MM.1S (cell line): Measurements from ENCODE around the gene P3H2.
"Not testable (repeated sequence)": the region's sequence is repeated elsewhere in the genome, so short reads cannot be mapped to it uniquely, and the experiment has no call there.

Experiments
- DNase-seq: peaks from one replicate; pipeline ENCODE4 v3.0.0-alpha.2; 2015
- H2AFZ ChIP-seq: fragments of 300-600 bp; sonication (generic); 2 replicates; pipeline ENCODE4 v1.6.0; 2016; ENCODE audit warnings: antibody characterized with exemption, low read length
- H3F3A ChIP-seq: fragments of 300-600 bp; sonication (generic); 2 replicates; pipeline ENCODE4 v1.6.1; 2016; ENCODE audit warnings: mild to moderate bottlenecking, antibody characterized with exemption, low read length, moderate library complexity, mixed read lengths; ENCODE audit not compliant: insufficient read depth
- H3K27ac ChIP-seq: fragments of 300-600 bp; sonication (generic); 2 replicates; pipeline ENCODE4 v1.5.1; 2016; ENCODE audit warnings: mild to moderate bottlenecking, low read length
- H3K27me3 ChIP-seq: fragments of 300-600 bp; sonication (generic); replicated peaks from 2 replicates; pipeline ENCODE4 v1.6.0; 2016; ENCODE audit warnings: low read length; ENCODE audit not compliant: insufficient read depth
- H3K36me3 ChIP-seq: fragments of 300-600 bp; sonication (generic); replicated peaks from 2 replicates; pipeline ENCODE4 v1.6.1; 2016; ENCODE audit warnings: mild to moderate bottlenecking, low read length, mixed read lengths; ENCODE audit not compliant: insufficient read depth
- H3K4me1 ChIP-seq: fragments of 300-600 bp; sonication (generic); 2 replicates; pipeline ENCODE4 v1.6.1; 2016; ENCODE audit warnings: low read length, mixed read lengths
- H3K4me2 ChIP-seq: fragments of 300-600 bp; sonication (generic); 2 replicates; pipeline ENCODE4 v1.6.0; 2016; ENCODE audit warnings: low read depth, low read length
- H3K4me3 ChIP-seq: fragments of 300-600 bp; sonication (generic); 2 replicates; pipeline ENCODE4 v1.5.1; 2016; ENCODE audit warnings: low read length, mixed read lengths
- H3K79me2 ChIP-seq: fragments of 300-600 bp; sonication (generic); 2 replicates; pipeline ENCODE4 v1.6.1; 2016; ENCODE audit warnings: mixed run types, low read length, mixed read lengths
- H3K9ac ChIP-seq: fragments of 300-600 bp; sonication (generic); 2 replicates; pipeline ENCODE4 v1.6.1; 2016; ENCODE audit warnings: low read length, mixed read lengths
- H3K9me2 ChIP-seq: fragments of 300-600 bp; sonication (generic); replicated peaks from 2 replicates; pipeline ENCODE4 v1.6.1; 2016; ENCODE audit warnings: mild to moderate bottlenecking, low read length, mixed read lengths; ENCODE audit not compliant: insufficient read depth
- H3K9me3 ChIP-seq: fragments of 300-600 bp; sonication (generic); replicated peaks from 2 replicates; pipeline ENCODE4 v1.6.1; 2016; ENCODE audit warnings: mild to moderate bottlenecking, low read length, mixed read lengths; ENCODE audit not compliant: insufficient read depth
- H4K20me1 ChIP-seq: fragments of 300-600 bp; sonication (generic); 2 replicates; pipeline ENCODE4 v1.6.1; 2016; ENCODE audit warnings: mild to moderate bottlenecking, low read length, moderate library complexity, mixed read lengths; ENCODE audit not compliant: insufficient read depth
- CTCF ChIP-seq: fragments of 300-600 bp; sonication (generic); IDR thresholded peaks from 2 replicates; pipeline ENCODE4 v1.5.1; 2016; ENCODE audit warnings: antibody characterized with exemption, low read length, mixed read lengths
- EZH2 ChIP-seq: fragments of 300-600 bp; sonication (generic); optimal IDR thresholded peaks from 2 replicates; pipeline ENCODE3; 2017; ENCODE audit warnings: low read depth, mild to moderate bottlenecking, antibody characterized with exemption, low read length, mixed read lengths
- EZH2phosphoT487 ChIP-seq: fragments of 300-600 bp; sonication (generic); IDR thresholded peaks from 2 replicates; pipeline ENCODE4 v1.6.1; 2018; ENCODE audit warnings: antibody characterized with exemption, low read length

Gene P3H2

GRCh38 chr3:190167936-190168680, 47.4 kb upstream of the P3H2 start:
- Histone ChIP-seq H3K4me2 (no peak overlapping the region), H4K20me1 (no peaks in the 10 kb centered on the region), H3K79me2 (no peaks in the 10 kb centered on the region), H3K9me3 (no peaks in the 10 kb centered on the region), H3K27ac (no peak overlapping the region), H3K4me1 (peaks cover 10% of the 10 kb centered on the region), H3K9ac (no peak overlapping the region), H3K9me2 (no peaks in the 10 kb centered on the region), H3K36me3 (no peaks in the 10 kb centered on the region), H2AFZ (no peak overlapping the region), H3F3A (peaks cover 8% of the 10 kb centered on the region), H3K4me3 (no peak overlapping the region), H3K27me3 (no peaks in the 10 kb centered on the region)
- DNase-seq: no peak
- TF ChIP-seq CTCF: no peak
- TF ChIP-seq EZH2: no peak
- no peak for TF ChIP-seq EZH2phosphoT487

- H3K9ac ChIP-seq: no peak overlapping the region
- no peak for DNase-seq
- H3K27me3 ChIP-seq: no peaks in the 10 kb centered on the region
- H3K79me2 ChIP-seq: no peaks in the 10 kb centered on the region
- H4K20me1 ChIP-seq: no peaks in the 10 kb centered on the region
- TF ChIP-seq EZH2phosphoT487 (no peak), EZH2 (no peak), CTCF (no peak)
- H3K4me1 ChIP-seq: peaks cover 10% of the 10 kb centered on the region
- no peaks in the 10 kb centered on the region for H3K9me3 ChIP-seq
- no peaks in the 10 kb centered on the region for H3K36me3 ChIP-seq
- H3K27ac ChIP-seq: no peak overlapping the region
- H2AFZ ChIP-seq: no peak overlapping the region
- H3F3A ChIP-seq: peaks cover 8% of the 10 kb centered on the region
- no peak overlapping the region for H3K4me3 ChIP-seq
- no peaks in the 10 kb centered on the region for H3K9me2 ChIP-seq
- no peak overlapping the region for H3K4me2 ChIP-seq
Measured at GRCh38 chr3:190166948-190167347, 46.3 kb upstream of the P3H2 start.

GRCh38 chr3:190165253-190165652, 44.6 kb upstream of the P3H2 start:
- no peak for DNase-seq
- Histone ChIP-seq H3K4me3 (no peak overlapping the region), H3K27ac (no peak overlapping the region), H3K36me3 (no peaks in the 10 kb centered on the region), H3K9me2 (no peaks in the 10 kb centered on the region), H3K4me1 (peaks cover 10% of the 10 kb centered on the region), H3K9me3 (no peaks in the 10 kb centered on the region), H3K27me3 (no peaks in the 10 kb centered on the region), H3F3A (peaks cover 8% of the 10 kb centered on the region), H4K20me1 (no peaks in the 10 kb centered on the region), H3K9ac (no peak overlapping the region), H3K79me2 (no peaks in the 10 kb centered on the region), H3K4me2 (no peak overlapping the region), H2AFZ (no peak overlapping the region)
- TF ChIP-seq CTCF (no peak), EZH2phosphoT487 (no peak), EZH2 (no peak)

GRCh38 chr3:190162013-190162412, 41.3 kb upstream of the P3H2 start:
- DNase-seq, H3K4me1 ChIP-seq, H3K79me2 ChIP-seq, H3K4me3 ChIP-seq, H3K27ac ChIP-seq, H3K9ac ChIP-seq, H3K9me3 ChIP-seq, H2AFZ ChIP-seq, H3K4me2 ChIP-seq, H3K27me3 ChIP-seq, H3K9me2 ChIP-seq, H3K36me3 ChIP-seq, H3F3A ChIP-seq, H4K20me1 ChIP-seq: not testable (repeated sequence)
